GM18511 (cell line): ENCODE measurements around the gene FBXO42.

Experiments used
- ATAC-seq: cut with Tn5 transposase; IDR thresholded peaks from one replicate; pipeline ENCODE4 v1.9.1; 2021; ENCODE audit warnings: mild to moderate bottlenecking, moderate library complexity; ENCODE audit not compliant: unreplicated experiment

Gene FBXO42

DNA sequence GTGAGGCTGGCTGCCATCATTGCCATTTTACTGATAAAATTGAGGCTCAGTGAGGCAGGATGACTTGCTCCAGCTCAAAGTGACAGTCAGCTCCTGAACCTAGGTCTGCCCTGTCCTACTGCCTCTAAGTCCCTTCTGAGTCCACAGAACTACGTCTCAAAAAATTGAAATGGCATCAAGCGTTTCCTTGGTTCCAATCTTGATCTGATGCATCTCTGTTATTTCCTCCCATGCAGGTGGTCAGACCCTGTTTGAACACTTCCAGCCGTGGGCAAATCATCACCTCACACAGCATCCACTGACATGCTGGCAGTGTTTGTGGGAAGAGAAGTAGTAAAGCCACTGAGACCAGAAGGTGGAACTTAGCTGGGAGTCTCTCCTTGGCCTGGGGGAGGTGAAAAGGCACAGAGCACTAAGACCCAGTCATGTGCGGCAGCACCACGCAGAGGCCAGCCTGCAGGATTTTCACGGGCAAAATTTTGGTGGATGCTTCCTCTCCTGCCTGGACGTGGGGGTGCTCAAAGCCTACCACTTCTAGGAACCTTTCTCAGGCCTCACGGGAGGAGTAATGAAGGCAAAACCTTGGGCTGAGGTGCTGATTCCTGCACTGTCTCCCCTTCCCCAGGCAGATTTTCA lies 107.5 kb downstream of the FBXO42 start:
- ATAC-seq = no peak

DNA sequence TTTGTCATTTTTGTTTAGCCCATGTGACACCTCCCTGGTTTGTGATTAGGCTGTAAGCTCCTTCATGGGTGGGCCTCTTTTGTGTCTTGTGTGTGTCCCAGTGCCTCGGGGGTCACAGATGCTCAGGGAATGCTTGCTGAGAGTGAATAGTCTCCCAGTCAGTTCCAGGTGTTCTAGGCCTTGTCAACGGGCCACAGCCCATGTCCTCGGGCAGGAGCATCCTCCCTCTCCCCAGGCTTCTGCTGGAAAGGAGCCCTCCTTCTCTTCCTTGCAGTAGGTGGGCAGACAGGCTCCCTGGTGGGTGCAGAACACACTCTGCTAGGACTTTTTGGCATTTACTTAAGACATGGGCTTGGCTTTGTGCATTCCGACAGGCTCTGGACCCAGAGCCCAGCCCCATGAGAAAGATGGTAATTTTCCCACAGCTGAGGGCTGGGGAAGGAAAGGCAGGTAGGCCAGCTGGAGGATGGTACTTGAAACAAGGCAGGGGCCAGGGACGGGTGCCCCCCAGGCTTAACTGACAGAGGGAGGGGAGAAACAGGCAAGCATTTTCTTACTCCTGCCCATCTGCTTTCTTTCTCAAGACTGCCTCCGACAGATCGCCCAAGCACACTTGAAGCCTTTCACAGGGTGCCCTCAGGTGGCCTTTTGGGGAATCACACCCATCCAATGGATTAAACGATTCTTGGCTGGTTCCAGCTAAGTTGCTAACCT lies 108.2 kb downstream of the FBXO42 start:
- ATAC-seq = no peak

DNA sequence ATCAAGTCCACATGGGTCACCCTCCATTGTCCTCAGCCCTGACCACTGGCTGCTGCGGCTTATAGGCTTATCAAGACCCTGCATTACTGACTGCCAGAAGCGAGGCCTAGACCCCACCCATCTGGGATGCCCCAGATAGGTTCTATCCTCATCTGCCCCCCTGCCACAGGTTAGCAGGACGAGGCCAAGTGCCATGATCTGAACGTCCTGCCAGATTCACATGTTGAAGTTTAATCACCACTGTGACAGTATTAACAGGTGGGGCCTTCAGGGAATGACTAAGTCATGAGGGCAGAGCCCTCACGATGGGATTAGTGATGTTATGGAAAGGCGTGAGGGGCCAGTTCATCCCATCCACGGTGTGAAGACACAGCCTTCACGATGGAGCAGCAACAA lies 109.1 kb downstream of the FBXO42 start:
- no peak for ATAC-seq

DNA sequence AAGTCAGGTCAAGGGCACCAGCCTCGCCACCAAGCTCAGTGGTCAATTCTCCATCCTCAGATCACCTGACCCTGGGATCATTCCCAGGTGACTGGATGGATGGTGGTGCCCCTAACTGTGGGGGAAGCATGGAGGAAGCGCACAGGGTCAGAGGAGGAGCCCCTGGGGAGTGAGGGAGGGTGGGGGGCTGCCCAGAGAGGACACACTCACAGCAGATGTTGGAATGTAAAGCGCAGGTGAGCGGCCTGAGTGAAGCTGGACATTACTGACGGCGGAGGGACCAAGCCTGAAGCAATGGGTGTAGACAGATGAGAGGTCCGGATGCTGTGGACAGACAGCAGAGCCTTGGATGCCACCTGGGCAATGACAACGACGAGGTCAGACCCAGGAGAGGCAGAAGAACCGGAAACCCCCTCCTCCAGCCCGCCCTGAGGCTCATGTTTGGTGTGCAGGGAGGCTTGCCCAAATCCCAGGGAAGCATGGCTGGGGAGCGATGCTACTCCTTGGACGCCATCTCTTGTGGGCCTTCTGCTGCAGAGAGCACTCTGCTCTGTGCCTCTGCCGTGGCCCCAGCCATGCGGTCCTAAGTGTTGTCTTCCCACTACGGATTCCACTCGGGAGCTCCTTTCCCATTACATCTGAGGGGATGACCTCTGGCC lies 109.6 kb downstream of the FBXO42 start:
- ATAC-seq = no peak

DNA sequence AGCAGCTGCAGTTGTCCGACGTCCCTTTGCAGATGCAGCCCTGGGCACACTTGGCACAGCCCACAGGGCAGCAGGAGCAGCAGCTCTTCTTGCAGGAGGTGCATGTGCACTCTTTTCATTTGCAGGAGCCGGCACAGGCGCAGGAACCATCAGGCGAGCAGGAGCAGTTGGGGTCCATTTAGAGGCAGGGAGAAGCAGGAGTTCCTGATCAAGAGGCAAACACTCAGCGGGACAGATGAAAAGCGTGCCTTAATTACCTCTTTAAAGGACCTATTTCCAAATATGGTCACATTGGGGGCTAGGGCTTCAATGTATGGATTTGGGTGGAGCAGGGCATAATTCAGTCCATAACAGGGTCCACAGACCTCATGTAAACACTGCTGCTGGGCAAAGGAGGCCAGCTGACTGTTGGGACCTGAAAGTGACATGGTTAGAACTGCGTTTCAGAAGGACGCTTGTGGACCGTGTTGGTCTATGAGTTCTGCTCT lies 111.0 kb downstream of the FBXO42 start:
- no peak for ATAC-seq

DNA sequence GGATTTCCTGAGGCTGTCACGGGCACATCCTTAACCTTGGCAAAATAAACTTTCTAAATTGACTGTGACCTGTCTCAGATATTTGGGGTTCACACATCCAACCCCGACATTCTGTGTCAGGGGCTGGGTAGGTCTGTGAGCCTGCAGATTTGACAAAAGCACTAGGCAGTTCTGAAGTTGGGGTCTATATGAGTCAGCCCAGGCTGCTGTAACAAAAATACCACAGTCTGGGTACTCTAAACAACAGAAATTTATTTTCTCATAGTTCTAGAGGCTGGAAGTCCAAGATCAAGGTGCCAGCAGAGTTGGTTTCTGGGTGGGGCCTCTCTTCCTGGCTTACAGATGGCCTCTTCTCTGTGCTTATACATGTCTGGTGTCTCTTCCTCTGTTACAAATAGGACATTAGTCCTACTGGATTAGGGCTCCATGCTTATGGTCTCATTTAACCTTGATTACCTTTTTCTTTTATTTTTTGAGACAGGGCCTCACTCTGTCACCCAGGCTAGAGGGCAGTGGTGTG lies 112.2 kb downstream of the FBXO42 start:
- no peak for ATAC-seq

DNA sequence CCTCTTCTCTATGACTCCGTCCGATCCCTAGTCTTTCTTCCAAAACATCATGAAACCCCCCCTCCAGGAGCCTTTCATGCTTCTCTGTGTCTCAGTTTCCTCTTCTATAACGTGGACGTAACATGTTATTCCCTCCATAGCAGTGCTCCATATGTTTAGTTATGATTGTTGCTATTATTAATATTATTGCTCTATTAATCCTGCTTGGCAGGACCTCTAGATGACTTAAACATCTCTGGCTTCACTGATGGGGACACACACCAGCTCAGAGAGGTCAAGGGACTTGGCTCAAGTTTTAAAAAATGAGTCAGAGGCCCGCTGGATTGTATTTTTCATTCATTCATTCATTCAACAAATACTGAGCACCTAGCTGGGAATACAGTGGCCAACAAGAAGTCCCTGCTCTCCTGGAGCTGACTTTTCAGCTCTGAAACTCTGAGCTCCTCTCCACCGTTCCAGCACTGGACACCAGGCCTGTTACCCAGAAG lies 114.9 kb downstream of the FBXO42 start:
- ATAC-seq = no peak

DNA sequence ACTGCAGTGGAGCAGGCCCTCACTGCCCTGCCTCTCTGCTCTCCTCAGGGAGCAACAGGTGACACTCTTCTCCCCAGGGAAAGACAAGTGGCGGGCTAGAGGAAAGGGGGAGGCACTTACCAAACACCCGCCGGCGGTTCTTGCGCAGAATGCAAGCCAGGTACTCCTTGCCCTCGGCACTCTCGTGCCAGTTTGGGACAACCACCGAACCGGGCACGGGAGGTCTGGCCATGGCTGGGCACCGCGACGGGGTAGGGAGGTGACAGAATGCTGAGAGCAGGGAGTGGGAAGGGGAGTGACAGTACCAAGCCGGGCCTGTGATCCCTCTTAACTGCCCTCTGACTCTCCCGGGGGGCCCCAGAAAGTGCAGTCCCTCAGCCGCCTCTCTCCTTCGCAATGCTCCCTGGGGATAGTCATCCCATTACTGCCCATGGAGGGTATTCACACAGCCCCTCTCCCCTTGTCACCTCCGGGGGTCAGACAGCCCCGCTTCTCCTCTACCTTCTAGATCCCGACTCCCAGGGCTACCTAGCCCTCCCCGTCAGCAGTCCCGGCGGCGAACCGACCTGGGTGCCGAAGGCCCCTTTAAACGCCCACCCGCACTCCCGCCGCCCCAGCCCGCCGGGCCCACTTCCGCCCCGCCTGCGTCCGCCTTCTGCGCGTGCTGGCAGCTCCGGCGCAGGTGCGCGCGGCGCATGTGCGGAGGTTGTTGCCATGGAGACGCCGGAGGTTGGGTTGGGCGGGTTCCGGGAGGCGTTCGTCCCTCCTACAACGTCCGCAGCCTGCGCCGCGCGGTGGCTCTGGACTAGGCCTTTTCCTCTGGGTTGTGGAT lies 115.6 kb downstream of the FBXO42 start, which contains the start of gene CPLANE2:
CPLANE2 (minus strand) TSS at position 673 of the 832 bp plus-strand sequence; CDS start at position 232, 441 bp downstream.
- ATAC-seq = peak; percentile 83

DNA sequence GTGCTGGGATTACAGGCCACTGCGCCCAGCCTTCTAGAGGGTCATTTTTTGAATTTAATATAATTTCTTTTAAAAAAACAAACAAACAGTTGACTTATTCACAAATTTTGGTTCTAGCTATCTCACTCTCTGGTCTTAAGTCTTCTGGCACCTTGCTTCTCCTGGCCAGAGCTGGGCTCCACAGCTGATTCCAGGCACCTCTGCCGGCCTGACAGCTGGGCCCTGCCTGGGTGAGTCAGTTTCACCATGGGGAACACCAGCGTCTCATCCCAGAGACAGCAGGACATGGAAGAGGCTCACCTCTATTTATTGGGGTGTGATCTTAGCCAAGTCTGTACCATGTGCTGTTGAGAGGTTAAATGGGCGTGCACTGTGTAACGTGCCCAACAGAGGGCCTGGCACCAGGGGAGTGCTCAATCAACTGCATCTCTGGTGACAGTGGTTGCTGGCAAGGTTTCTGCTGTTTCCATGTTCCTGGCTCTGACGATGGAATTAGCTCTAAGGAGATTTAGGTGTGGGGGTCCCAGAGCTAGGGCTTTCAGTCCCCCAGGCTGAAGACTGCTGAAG lies 116.3 kb downstream of the FBXO42 start:
- ATAC-seq = peak; percentile 67

DNA sequence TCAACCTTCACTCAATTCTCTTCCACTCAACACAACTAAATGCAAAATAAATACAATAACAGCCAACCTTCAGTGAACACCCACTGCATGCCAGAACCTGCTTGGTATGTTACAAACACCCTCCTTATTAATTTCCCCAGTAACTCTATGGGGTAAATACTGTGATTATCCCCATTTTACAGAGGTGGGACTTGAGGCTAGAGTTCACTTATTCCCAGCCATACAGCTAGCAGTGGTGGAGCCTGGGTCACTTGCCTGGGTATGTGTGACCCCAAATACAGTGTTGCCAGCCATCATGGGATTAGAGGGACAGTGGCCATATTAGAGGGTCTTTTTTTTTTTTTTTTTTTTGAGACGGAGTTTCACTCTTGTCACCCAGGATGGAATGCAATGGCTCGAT lies 116.9 kb downstream of the FBXO42 start:
- ATAC-seq = no peak

DNA sequence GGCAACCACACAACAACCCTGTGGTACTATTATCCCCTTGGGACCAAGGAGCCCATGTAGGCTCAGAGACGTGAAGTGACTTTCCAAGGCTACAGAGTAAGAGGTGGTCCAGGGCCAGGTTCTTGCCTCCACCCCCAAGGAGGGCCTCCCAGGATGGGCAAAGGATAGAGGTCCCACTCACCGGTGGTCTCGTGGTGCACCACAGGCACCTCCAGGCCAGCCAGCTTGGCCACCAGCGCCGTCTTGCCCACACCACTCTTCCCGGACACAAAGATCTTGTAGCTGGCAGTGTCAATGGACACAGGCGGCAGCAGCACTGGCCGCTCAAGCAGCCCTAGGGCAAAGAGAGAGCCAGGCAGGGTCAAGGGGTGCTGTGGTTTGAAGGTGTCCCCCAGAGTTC lies 118.8 kb downstream of the FBXO42 start:
- no peak for ATAC-seq

DNA sequence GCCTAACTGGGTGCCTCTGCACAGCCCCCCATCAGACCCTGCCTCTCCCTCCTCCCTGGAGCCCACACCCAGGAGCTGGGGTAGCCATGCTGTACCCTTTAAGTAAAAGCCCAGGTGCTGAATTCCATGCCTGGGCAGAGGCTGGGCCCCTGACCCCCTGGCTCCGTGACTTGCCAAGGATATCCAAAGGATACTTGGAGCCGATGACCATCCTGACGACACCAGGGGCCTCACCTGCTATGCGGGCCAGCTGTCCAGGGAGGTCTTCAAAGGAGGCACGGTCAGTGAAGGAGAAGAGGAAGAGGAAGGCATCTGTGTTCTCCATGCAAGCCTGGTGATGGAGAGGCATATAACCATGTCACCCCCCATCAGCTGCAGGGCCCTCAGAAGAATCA lies 120.0 kb downstream of the FBXO42 start:
- ATAC-seq = no peak

DNA sequence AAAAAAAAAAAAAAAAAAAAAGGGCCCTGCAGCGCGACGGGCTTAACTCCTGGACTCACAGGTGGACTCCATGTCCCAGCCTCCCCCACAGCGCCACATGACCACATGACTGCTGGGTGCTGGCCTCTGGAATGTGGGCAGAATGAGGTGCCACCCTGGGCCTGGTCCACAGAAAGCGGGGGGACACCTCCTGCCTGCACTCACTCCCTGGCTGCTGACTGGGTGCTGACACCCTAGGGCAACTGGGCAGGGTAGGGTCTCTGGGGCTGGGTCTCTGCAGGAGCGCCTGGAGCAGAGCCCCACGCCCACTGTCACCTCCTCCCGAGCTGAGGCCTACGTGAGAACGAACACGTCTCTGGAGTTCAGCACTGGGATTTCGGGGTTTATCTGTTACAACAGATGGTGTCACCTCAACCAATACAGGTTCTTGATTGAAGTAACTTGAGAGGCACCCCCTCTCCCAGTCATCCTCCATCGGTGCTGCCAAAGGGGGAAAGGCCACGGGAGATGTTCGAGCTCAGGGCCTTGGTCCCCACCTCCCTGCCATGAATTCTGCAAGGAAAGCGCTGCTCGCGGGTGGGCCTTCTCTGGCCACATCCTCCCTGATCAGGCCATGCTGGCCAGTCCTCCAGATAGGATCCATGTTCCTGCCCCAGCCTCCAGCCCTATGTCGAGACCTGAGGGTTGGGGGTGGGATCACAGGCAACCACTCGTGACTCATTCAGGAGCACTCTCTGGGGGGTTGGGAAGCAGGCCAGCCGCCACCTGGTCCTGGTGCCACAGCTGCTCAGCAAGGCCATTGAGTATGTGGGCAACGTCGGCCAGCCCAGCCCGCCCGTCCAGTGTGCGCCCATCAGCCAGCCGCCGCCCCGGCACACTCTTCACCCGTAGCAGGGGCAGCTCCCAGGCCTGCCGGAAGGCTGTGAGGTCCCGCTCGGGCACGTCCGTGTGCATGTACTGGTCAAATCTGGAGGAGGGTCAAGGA lies 120.7 kb downstream of the FBXO42 start:
- no peak for ATAC-seq

DNA sequence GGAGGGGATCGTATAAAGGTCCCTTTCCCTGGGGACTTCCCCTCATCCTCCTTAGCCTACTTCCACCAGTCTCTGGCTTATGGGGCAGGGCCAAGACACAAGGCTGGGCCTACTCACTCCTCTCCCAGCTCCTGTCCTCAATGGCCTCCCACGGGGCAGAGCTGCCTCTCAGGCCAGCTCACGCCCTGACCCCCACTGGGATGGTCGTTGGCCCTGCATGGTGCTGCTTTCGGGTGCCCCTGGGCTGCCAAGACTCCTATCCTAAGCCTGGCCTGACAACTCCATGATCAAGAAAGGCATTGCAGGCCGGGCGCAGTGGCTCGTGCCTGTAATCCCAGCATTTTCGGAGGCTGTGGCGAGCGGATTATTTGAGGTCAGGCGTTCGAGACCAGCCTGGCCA lies 121.5 kb downstream of the FBXO42 start:
- ATAC-seq = no peak

DNA sequence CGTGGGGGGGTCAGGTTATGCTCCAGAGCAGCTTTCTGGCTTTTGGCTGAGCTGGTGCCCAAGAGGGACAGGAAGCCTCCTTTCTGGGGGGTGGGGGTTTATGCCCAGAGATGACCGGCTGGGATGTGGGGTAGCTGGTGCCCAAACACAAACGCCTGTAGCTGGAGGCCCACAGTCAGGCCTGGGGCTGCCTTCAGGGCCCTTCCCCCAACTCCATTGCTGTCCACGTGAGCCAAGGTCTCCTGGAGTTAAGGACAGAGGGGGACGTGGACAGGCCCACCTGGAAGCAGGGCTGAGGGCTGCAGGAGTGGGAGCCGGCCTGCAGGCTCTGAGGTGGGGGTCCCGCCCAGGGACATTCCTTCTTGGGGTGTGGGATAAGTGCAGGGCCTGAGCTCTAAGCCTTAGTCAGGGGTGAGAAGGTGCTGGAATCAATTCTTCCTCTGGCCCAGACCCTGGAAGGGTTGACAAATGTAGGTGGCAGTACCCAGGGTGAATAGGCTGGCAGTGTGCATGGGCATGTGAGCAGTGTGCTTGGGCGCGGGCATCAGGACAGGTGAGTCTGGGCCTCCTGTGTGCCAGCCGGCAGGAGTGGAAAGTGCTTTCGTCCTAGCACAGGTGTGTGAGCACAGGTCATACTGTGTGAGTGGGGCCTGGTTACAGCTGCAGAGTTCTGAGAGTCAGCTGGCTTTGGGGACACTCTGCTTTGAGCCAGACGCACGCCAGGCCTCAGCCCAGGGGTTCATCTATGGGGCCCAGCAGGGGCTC lies 122.1 kb downstream of the FBXO42 start:
- no peak for ATAC-seq

DNA sequence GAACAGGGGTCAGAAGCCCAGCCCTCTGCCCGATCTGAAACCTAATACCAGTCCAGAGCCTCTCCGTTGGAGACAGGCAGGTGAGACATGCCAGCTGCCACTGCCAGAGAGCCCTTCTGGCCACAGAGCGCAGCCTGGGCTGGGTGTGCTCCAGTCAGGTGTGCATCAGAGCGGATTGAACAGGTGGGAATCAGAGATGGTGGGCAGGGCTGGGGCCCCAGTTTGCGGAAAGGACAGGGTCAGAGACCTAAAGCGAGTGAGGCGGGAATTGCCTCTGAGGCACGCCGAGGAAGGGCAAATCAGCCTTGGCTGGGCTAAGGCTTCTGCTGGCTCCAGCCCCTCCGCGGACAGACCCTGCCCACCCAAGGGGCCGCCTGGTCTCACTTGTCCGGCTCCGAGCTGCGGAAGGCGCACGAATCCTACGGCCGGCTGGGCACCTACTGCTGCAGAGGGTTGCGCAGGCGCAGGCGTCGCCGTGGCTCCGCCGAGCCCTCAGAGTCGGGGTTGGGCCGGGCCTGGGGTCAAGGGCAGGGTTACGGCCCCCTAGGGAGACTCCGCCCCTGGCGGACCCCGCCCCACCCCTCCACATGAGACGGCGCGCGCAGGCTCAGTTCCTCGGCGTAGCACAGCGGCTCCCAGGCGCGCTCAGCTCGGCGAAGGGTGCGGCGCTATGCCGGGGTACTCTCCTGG lies 125.6 kb downstream of the FBXO42 start:
- ATAC-seq = no peak

DNA sequence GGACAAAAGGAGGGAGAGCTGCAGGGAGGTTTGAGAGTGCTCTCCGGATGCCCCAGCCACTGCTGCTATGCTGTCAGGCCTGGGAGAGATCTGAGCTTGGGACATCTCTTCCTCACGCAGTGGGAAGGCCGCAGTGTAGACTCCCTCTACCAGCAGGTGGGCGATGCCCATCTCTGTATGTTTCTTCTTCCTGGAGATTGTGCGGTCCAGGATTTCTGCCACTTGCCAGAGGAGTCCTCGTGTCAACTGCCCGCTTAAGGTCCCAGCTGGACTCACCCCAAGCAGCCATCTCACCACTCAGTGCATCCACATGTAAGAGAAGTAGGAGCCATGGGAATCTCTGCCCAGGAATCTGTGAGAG lies 126.2 kb downstream of the FBXO42 start:
- no peak for ATAC-seq

DNA sequence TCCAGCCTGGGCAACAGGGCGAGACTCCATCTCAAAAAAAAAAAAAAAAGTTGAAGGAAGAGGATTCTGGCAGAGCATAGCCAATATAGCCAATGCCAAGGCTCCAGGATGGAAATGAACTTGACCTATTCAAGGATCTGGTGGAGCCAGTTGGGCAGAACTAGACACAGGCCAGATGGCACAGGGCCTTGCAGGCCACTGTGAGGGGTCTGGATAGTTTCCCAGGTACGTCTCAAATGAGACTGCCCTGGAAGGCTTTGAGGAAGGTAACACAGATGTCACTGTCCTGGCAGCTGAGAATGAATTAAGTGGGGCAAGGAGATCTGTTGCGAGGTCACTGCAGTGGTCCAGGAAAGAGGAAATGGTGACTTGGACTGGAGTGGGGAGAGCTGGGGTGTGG lies 127.8 kb downstream of the FBXO42 start:
- ATAC-seq = no peak
